ENCODE data around the gene GPR31. TPM values are rescaled to one million over a fixed set of nuclear protein-coding genes. Genes with fewer than 3 reads are reported as not detected.

GPR31 gene
- total RNA-seq, 1 experiment from 2014 or later = not detected

- H4K20me1 ChIP-seq (ENCODE audit: control insufficient read depth, insufficient read depth, insufficient read length) = no peaks in the 10 kb centered on the region
- no peaks in the 10 kb centered on the region for H3K9me3 ChIP-seq (ENCODE audit: control insufficient read depth, low read depth, low read length)
- no peak overlapping the region for H3K27ac ChIP-seq (ENCODE audit: insufficient read length, low read depth, low read length)
- no peak overlapping the region for H3K9ac ChIP-seq (ENCODE audit: extremely low read depth, insufficient read length, low read length)
- no peak overlapping the region for H4K91ac ChIP-seq (ENCODE audit: insufficient read length, low read depth, low read length)
- no peaks in the 10 kb centered on the region; the same call in 1 of the 2 replicates for H3K4me1 ChIP-seq (ENCODE audit: insufficient read depth, low read length)
- H3K56ac ChIP-seq (ENCODE audit: insufficient read length, low read depth, low read length) = no peak overlapping the region
- no peak overlapping the region for H2BK5ac ChIP-seq (ENCODE audit: insufficient read length, low read length)
- H2BK20ac ChIP-seq (ENCODE audit: low read depth, low read length, poor library complexity, severe bottlenecking) = no peak overlapping the region
- TF ChIP-seq CTCF (conservative IDR thresholded peaks at IDR 0.05) = peak; percentile 94
- H3K23ac ChIP-seq (ENCODE audit: insufficient read length, low read depth, low read length) = no peak overlapping the region
- no peak overlapping the region for H2AK5ac ChIP-seq (ENCODE audit: insufficient read length, low read length)
- H3K23me2 ChIP-seq (ENCODE audit: insufficient read length, low read depth, low read length, poor library complexity, severe bottlenecking) = no peaks in the 10 kb centered on the region
- Mint-ChIP-seq H3K27me3 (ENCODE audit: low read depth) (peaks cover 18% of the 10 kb centered on the region), H3K4me1 (peaks cover 39 to 48% of the 10 kb centered on the region in 2 experiments), H3K9me3 (peaks cover 12 to 13% of the 10 kb centered on the region in 2 experiments), H3K36me3 (ENCODE audit: insufficient read depth in 1 of 3, low read depth in 3 of 3) (peaks cover 5 to 17% (median 6%) of the 10 kb centered on the region in 3 experiments; a peak in 5 of 7 replicates), H3K4me3 (peak overlapping the region in 1 of 2 experiments; percentile 19; a peak in 1 of 5 replicates), H3K27ac (no peak overlapping the region)
- no peak overlapping the region for H3K14ac ChIP-seq (ENCODE audit: insufficient read depth, low read length)
- no peak overlapping the region for H2BK12ac ChIP-seq (ENCODE audit: insufficient read length, low read depth, low read length)
- no peak overlapping the region for H2AFZ ChIP-seq (ENCODE audit: low read length)
- no peak overlapping the region for H2BK120ac ChIP-seq (ENCODE audit: low read depth, low read length, poor library complexity, severe bottlenecking)
- H3K79me2 ChIP-seq (ENCODE audit: insufficient read depth, low read length) = no peaks in the 10 kb centered on the region
- no peak overlapping the region for H3K18ac ChIP-seq (ENCODE audit: insufficient read length, low read depth, low read length)
- no peak overlapping the region for H4K8ac ChIP-seq (replicated peaks; ENCODE audit: insufficient read length, low read depth, low read length)
- H3K4ac ChIP-seq (ENCODE audit: low read depth, low read length) = no peak overlapping the region
- H3T11ph ChIP-seq (ENCODE audit: low read length) = no peak overlapping the region
- no peak overlapping the region for H4K5ac ChIP-seq (ENCODE audit: insufficient read length, low read depth, low read length)
- WGBS (ENCODE audit: extremely low coverage, insufficient read length, low lambda C conversion rate) = no CpG with 5 or more reads among the region's 18 CpGs
- H3K27me3 ChIP-seq (ENCODE audit: insufficient read depth, low read length) = no peaks in the 10 kb centered on the region
- H3K79me1 ChIP-seq (ENCODE audit: insufficient read depth, low read depth, low read length, poor library complexity, severe bottlenecking) = no peaks in the 10 kb centered on the region
- H3K4me2 ChIP-seq (ENCODE audit: insufficient read depth, insufficient read length, low read length) = no peak overlapping the region
- no peak overlapping the region for H2BK15ac ChIP-seq (ENCODE audit: low read depth, low read length)
- DNase-seq = peak; percentile 75
Observed at GRCh38 chr6:167141667-167142432, 15.9 kb downstream of the GPR31 start.

All from H9 (cell line).